Mammary epithelial cell (primary cell): ENCODE measurements around the gene HRK.

Source experiments
- CTCF ChIP-seq, 2 donors: IDR thresholded peaks in 1 of 2; conservative IDR thresholded peaks in 1 of 2; 2 replicates each; pipeline ENCODE4 v1.5.1; 2011 to 2012; ENCODE audit warnings: inconsistent platforms in 2 of 2, low read length in 2 of 2, mild to moderate bottlenecking in 2 of 2, control low read depth in 1 of 2, low read depth in 1 of 2; ENCODE audit not compliant: insufficient read depth in 1 of 2; ENCODE audit errors: extremely low read depth in 1 of 2
- EZH2 ChIP-seq: IDR thresholded peaks from 2 replicates; pipeline ENCODE4 v1.6.1; 2012; ENCODE audit warnings: low read length, inconsistent platforms, borderline replicate concordance

GRCh38 chr12:116915326-116915725 lies 34.1 kb upstream of the HRK start:
- no peak for TF ChIP-seq CTCF (conservative IDR thresholded peaks at IDR 0.05 in 1 of 2, IDR thresholded peaks at IDR 0.05 in 1 of 2; ENCODE audit: extremely low read depth in 1 of 2, insufficient read depth in 1 of 2, low read depth in 1 of 2, low read length in 2 of 2)
- TF ChIP-seq EZH2, result no peak
